Stimulated activated CD4-positive, alpha-beta T cell treated with anti-CD3 and anti-CD28 coated beads, Interleukin-4, amount 100 ng/mL, for 4 hours (primary cell): ENCODE measurements around the gene AMOTL1.
"Not testable (repeated sequence)": the region's sequence is repeated elsewhere in the genome, so short reads cannot be mapped to it uniquely, and the experiment has no call there.

Experiments used
- DNase-seq, 2 experiments: peaks; one replicate each; pipeline ENCODE4 v3.0.0-alpha.2; 2020

AMOTL1 gene

GRCh38 chr11:94895451-94895850 is 127.3 kb downstream of the AMOTL1 start:
- DNase-seq, result no peak

- no peak for DNase-seq
Measured at GRCh38 chr11:94895971-94896370, 127.8 kb downstream of the AMOTL1 start.

- DNase-seq, result peak; percentile 8 to 14
Measured at GRCh38 chr11:94897330-94897768, 129.2 kb downstream of the AMOTL1 start.

DNA sequence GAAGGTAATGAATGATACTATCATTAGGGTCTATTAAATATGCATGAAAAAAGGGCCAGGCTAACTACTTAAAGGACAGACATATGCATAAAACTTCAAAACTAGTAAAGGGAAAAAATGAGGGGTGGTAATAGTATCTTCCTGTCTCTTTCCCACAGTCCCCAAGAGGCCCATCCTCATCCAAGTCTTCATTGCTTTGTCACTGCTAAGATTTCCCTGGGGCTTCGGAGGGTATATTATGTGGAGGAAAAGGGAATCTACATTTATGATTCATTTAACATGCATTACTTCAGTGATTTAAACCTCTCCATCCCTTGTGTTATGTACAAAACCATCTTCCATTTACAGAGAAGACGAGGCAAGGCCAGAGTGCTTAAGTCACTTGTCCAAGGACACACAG is 139.1 kb downstream of the AMOTL1 start:
- DNase-seq, result no peak

GRCh38 chr11:94909371-94909820 is 141.2 kb downstream of the AMOTL1 start:
- DNase-seq, result no peak

- DNase-seq, result no peak
Measured at GRCh38 chr11:94910270-94910669, 142.1 kb downstream of the AMOTL1 start.

DNA sequence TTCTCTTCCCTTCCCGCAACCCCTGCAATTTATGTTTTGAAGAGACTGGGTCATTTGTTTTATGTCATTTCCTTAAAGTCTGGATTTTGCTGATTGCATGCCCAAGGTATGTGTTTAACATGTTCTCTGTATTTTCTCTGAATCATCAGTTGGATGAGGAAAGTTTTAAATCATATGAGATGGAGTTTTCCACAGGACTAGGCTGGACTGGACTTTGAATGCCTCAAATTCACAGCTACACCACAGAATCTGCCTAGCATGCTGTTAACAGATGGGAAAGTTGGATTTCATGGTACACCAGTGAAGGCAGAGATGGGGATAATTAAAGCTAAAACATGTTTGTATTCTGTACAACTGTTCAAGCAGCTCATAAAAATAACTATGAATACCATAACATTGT is 142.6 kb downstream of the AMOTL1 start:
- no peak for DNase-seq

- DNase-seq, result no peak
Measured at GRCh38 chr11:94912806-94913205, 144.7 kb downstream of the AMOTL1 start.

- not testable (repeated sequence) for DNase-seq
Measured at GRCh38 chr11:94913718-94914394, 145.7 kb downstream of the AMOTL1 start.

DNA sequence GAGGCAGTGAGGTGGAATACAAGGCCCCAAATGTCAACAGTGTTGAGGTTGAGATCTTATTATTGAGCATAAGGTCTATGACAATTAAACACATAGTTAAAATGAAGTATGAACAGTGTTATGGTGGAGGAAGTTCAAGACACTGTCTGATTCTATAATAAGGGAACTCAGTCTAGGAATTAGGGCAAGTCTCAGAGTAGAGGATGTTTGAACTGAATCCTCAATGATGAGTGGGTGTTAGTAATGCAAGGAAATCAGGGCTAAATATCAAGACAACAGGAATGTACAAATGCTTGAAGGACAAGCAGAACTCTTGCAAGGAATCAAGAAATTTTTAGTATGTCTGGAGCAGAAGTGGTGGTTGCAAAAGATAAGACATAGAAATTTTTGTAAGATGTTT is 152.2 kb downstream of the AMOTL1 start:
- no peak for DNase-seq

GRCh38 chr11:94922321-94923003 is 154.3 kb downstream of the AMOTL1 start:
- DNase-seq, result no peak

DNA sequence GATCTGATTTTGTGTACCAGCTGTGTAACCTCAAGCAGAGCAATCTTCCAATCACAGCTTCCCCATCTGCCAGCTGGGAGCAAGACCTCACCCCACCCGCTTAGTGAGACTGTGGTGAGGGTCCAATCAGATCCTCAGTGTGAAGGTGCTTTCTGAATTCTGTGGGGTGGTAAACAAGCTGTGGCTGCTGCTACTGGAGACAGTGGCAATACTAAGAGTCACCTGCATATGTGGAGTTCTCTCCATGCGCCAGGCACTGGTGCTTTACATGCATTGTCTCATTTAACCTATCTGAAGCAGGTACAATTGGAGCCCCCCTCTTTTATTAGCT is 154.8 kb downstream of the AMOTL1 start:
- DNase-seq, result no peak

GRCh38 chr11:94924171-94924572 is 156.0 kb downstream of the AMOTL1 start:
- DNase-seq, result no peak

DNA sequence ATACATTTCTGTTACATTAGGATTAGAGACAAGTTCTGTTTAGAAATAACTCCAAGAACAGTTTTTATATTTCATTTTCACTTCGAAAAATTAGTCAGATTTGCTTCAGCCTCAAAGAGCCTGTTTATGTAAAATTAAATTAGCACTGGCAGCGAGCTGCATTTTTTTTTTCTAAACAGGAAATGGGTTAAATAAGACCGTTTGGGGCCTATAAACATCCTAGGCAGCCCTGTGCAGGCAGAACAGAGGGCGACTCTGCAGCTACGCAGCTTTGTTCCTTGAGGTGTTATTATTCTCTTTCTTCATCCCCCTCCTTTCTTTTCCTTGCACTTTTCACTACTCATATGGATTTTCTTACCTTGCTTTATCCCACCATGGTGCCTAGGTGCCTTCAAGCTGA is 156.5 kb downstream of the AMOTL1 start:
- DNase-seq, result no peak

GRCh38 chr11:94925422-94926270 is 157.5 kb downstream of the AMOTL1 start:
- no peak for DNase-seq

- no peak for DNase-seq
Measured at GRCh38 chr11:94926271-94926625, 158.1 kb downstream of the AMOTL1 start.
